IMR-90 (cell line): ENCODE data around the gene KRT3. TPM values are rescaled to one million over a fixed set of nuclear protein-coding genes. Genes with fewer than 3 reads are reported as not detected.

Source experiments
- ATAC-seq: fragments of 200-7000 bp; cut with Tn5 transposase; 2 replicates; pipeline ENCODE4 v1.9.1; 2020; ENCODE audit warnings: low read depth, mild to moderate bottlenecking, moderate library complexity
- BruUV-seq: library from RNA; stranded (reverse); fragments of 400-500 nt; replicated peaks from 2 replicates; lab custom pipeline; 2021; lab: Mats Ljungman, UMichigan
- CTCF ChIA-PET: fragments of 300-600 bp; formaldehyde crosslinking; extraction: SDS; loops from one replicate; lab custom pipeline; 2021; ENCODE audit warnings: antibody characterized with exemption; lab: Yijun Ruan, JAX
- POLR2A ChIA-PET: fragments of 300-600 bp; sonication (Branson Sonifier 250); formaldehyde crosslinking; loops from one replicate; lab custom pipeline; 2022; ENCODE audit warnings: antibody characterized with exemption; ENCODE audit not compliant: unreplicated experiment; lab: Charles Lee
- DNase-seq: peaks from one replicate; pipeline ENCODE4 v3.0.0; 2013
- H2AFZ ChIP-seq: replicated peaks from 2 replicates; pipeline ENCODE3; 2013; ENCODE audit warnings: low read length, mild to moderate bottlenecking; ENCODE audit not compliant: poor library complexity
- H2AK5ac ChIP-seq: 2 replicates; pipeline ENCODE4 v1.6.1; 2013; ENCODE audit warnings: low read depth, low read length, inconsistent platforms
- H2AK9ac ChIP-seq: replicated peaks from 2 replicates; pipeline ENCODE3; 2013; ENCODE audit warnings: mild to moderate bottlenecking, low read depth, low read length, moderate library complexity; ENCODE audit not compliant: poor library complexity
- H2BK120ac ChIP-seq: 2 replicates; pipeline ENCODE4 v1.6.1; 2013; ENCODE audit warnings: low read depth, low read length, inconsistent platforms
- H2BK15ac ChIP-seq: 3 replicates; pipeline ENCODE4 v1.6.1; 2013; ENCODE audit warnings: low read depth, low read length, inconsistent platforms
- H2BK20ac ChIP-seq: 2 replicates; pipeline ENCODE4 v1.6.1; 2013; ENCODE audit warnings: low read depth, mild to moderate bottlenecking, inconsistent platforms, low read length, moderate library complexity
- H2BK5ac ChIP-seq: 2 replicates; pipeline ENCODE4 v1.6.1; 2013; ENCODE audit warnings: mild to moderate bottlenecking, low read depth, low read length, inconsistent platforms; ENCODE audit not compliant: poor library complexity, severe bottlenecking
- H3K14ac ChIP-seq: replicated peaks from 2 replicates; pipeline ENCODE4 v1.6.1; 2013; ENCODE audit warnings: low read depth, low read length, inconsistent platforms
- H3K18ac ChIP-seq: 2 replicates; pipeline ENCODE4 v1.6.1; 2013; ENCODE audit warnings: low read depth, low read length, control low read depth
- H3K23ac ChIP-seq: 2 replicates; pipeline ENCODE4 v1.6.1; 2013; ENCODE audit warnings: low read depth, low read length, inconsistent platforms
- H3K27ac ChIP-seq: 2 replicates; pipeline ENCODE4 v1.5.1; 2013; ENCODE audit warnings: mild to moderate bottlenecking, control low read depth, low read length; ENCODE audit not compliant: insufficient read depth
- H3K27me3 ChIP-seq: 2 replicates; pipeline ENCODE4 v1.6.1; 2013; ENCODE audit warnings: low read length; ENCODE audit not compliant: control insufficient read depth, insufficient read depth
- H3K36me3 ChIP-seq: 2 replicates; pipeline ENCODE4 v1.6.1; 2013; ENCODE audit warnings: low read length, mixed read lengths; ENCODE audit not compliant: control insufficient read depth, insufficient read depth
- H3K4ac ChIP-seq: 2 replicates; pipeline ENCODE4 v1.6.1; 2013; ENCODE audit warnings: low read depth, low read length, inconsistent platforms
- H3K4me1 ChIP-seq: 2 replicates; pipeline ENCODE4 v1.6.1; 2013; ENCODE audit warnings: low read length, mixed read lengths; ENCODE audit not compliant: control insufficient read depth, insufficient read depth
- H3K4me2 ChIP-seq: 2 replicates; pipeline ENCODE4 v1.6.1; 2013; ENCODE audit warnings: low read depth, mild to moderate bottlenecking, control low read depth, low read length, moderate library complexity
- H3K4me3 ChIP-seq: 2 replicates; pipeline ENCODE4 v1.5.1; 2013; ENCODE audit warnings: low read depth, mild to moderate bottlenecking, control low read depth, low read length, moderate library complexity; ENCODE audit not compliant: insufficient read depth
- H3K56ac ChIP-seq: 2 replicates; pipeline ENCODE4 v1.6.1; 2013; ENCODE audit warnings: low read length, inconsistent platforms; ENCODE audit not compliant: insufficient read depth; ENCODE audit errors: extremely low read depth
- H3K79me1 ChIP-seq, 2 experiments: 2 replicates each; pipeline ENCODE4 v1.6.1; 2013; ENCODE audit warnings: low read length in 2 of 2, inconsistent platforms in 1 of 2, low read depth in 1 of 2
- H3K9ac ChIP-seq: 2 replicates; pipeline ENCODE4 v1.6.1; 2013; ENCODE audit warnings: low read depth, low read length, control low read depth
- H3K9me1 ChIP-seq: 2 replicates; pipeline ENCODE4 v1.6.1; 2013; ENCODE audit warnings: low read length, inconsistent platforms; ENCODE audit not compliant: insufficient read depth
- H3K9me3 ChIP-seq: 2 replicates; pipeline ENCODE4 v1.6.1; 2013; ENCODE audit warnings: low read length; ENCODE audit not compliant: control insufficient read depth, insufficient read depth
- H4K20me1 ChIP-seq: 2 replicates; pipeline ENCODE4 v1.6.1; 2013; ENCODE audit warnings: low read length, inconsistent platforms; ENCODE audit not compliant: insufficient read depth
- H4K5ac ChIP-seq: 2 replicates; pipeline ENCODE4 v1.6.1; 2013; ENCODE audit warnings: mild to moderate bottlenecking, low read depth, low read length, control low read depth
- H4K8ac ChIP-seq, 2 experiments: 2 replicates each; pipeline ENCODE4 v1.6.1; 2013; ENCODE audit warnings: low read depth in 2 of 2, low read length in 2 of 2, control low read depth in 1 of 2, inconsistent platforms in 1 of 2
- H4K91ac ChIP-seq: 2 replicates; pipeline ENCODE4 v1.6.1; 2013; ENCODE audit warnings: low read depth, low read length, inconsistent platforms; ENCODE audit not compliant: insufficient read depth
- CHD1 ChIP-seq: IDR thresholded peaks from 2 replicates; pipeline ENCODE4 v1.6.1; 2012; ENCODE audit warnings: low read depth, low read length, improper control_type of control experiment
- CTCF ChIP-seq: conservative IDR thresholded peaks from 2 replicates; pipeline ENCODE4 v1.5.1; 2012; ENCODE audit warnings: mild to moderate bottlenecking, low read depth, low read length, improper control_type of control experiment
- ELK1 ChIP-seq: fragments of 150-350 bp; IDR thresholded peaks from 2 replicates; pipeline ENCODE4 v1.6.1; 2016; ENCODE audit warnings: low read depth, mild to moderate bottlenecking, low read length, moderate library complexity, borderline replicate concordance
- MAFK ChIP-seq: IDR thresholded peaks from 2 replicates; pipeline ENCODE4 v1.6.1; 2012; ENCODE audit warnings: low read depth, low read length, improper control_type of control experiment
- MAZ ChIP-seq: IDR thresholded peaks from 2 replicates; pipeline ENCODE4 v1.6.1; 2012; ENCODE audit warnings: low read depth, mild to moderate bottlenecking, low read length, improper control_type of control experiment, moderate library complexity, borderline replicate concordance
- RCOR1 ChIP-seq: IDR thresholded peaks from 2 replicates; pipeline ENCODE4 v1.6.1; 2012; ENCODE audit warnings: mild to moderate bottlenecking, low read length, improper control_type of control experiment; ENCODE audit not compliant: insufficient replicate concordance
- USF2 ChIP-seq: fragments of 150-350 bp; IDR thresholded peaks from 2 replicates; pipeline ENCODE4 v1.6.1; 2017; ENCODE audit warnings: mild to moderate bottlenecking, antibody characterized with exemption, low read length, low read depth
- WGBS, 2 experiments: methylation state at CpG; one replicate each; pipeline versions ENCODE4 v1.1.5 to v1.1.7; 2013; ENCODE audit warnings: missing lambda C conversion rate in 2 of 2; ENCODE audit not compliant: insufficient read length in 1 of 2; ENCODE audit errors: extremely low coverage in 2 of 2; 5-methylcytosine and 5-hydroxymethylcytosine counted together
- dilution Hi-C: fragments of 300-500 bp; cut with HindIII; formaldehyde crosslinking; loops from one replicate; pipeline ENCODE4 v1.14.3; 2018; ENCODE audit warnings: low sequenced_read_pairs; ENCODE audit not compliant: unreplicated experiment
- in situ Hi-C: fragments of 300-500 bp; cut with MboI; formaldehyde crosslinking; loops from 3 replicates; pipeline ENCODE4 v1.14.3; 2019; ENCODE audit warnings: low sequenced_read_pairs, inconsistent platforms, mixed read lengths
- intact Hi-C: fragments of 100-400 bp; cut with micrococcal nuclease; formaldehyde crosslinking; loops from 2 replicates; pipeline ENCODE4 v1.10.0; 2022
- polyA plus RNA-seq, 3 experiments: library from polyadenylated mRNA; depleted of rRNA; stranded (reverse); fragments of >200 nt; gene quantifications; 2 replicates each; pipeline ENCODE4 v1.2.3, GENCODE V29; 2012; ENCODE audit warnings: low replicate concordance in 1 of 3
- total RNA-seq: library from RNA; depleted of rRNA; stranded (reverse); fragments of >200 nt; gene quantifications from 2 replicates; pipeline ENCODE4 v1.2.3, GENCODE V29; 2012

The KRT3 gene
- total and polyA plus RNA-seq, 2 of the 4 experiments (the other 2 are of a cell fraction), result not detected

- no peaks in the 10 kb centered on the region for H4K20me1 ChIP-seq
- no peak overlapping the region for H3K4me3 ChIP-seq
- DNase-seq (no peak), ATAC-seq (no peak)
- H2BK5ac ChIP-seq, result no peak overlapping the region
- H2AFZ ChIP-seq, result no peak overlapping the region
- in situ Hi-C loops (no loop called here), intact Hi-C loops (no loop called here), dilution Hi-C loops (no loop called here)
- no peaks in the 10 kb centered on the region for H3K9me3 ChIP-seq
- ChIA-PET POLR2A (no interaction called here), CTCF (interaction anchor here (0.8 kb wide), 1 partner anchor 528 kb away, joined by 3 read pairs; no protein-coding TSS in a partner anchor)
- H2AK5ac ChIP-seq, result no peak overlapping the region
- TF ChIP-seq MAZ, result no peak
- no peak for TF ChIP-seq CTCF
- TF ChIP-seq RCOR1, result no peak
- TF ChIP-seq CHD1, result no peak
- TF ChIP-seq MAFK, result no peak
- TF ChIP-seq USF2, result no peak
- TF ChIP-seq ELK1, result no peak
- no TSS peak for BruUV-seq
- whole genome bisulfite sequencing, 2 experiments, result 77% methylated on average over 8 of the region's 16 CpGs; no CpG with 5 or more reads in 1 of the 2 experiments
- H3K27ac ChIP-seq, result no peak overlapping the region
- no peak overlapping the region for H3K4ac ChIP-seq
- no peak overlapping the region for H2BK15ac ChIP-seq
- no peak overlapping the region for H4K5ac ChIP-seq
- no peaks in the 10 kb centered on the region for H3K4me1 ChIP-seq
- no peaks in the 10 kb centered on the region for H3K9me1 ChIP-seq
- no peak overlapping the region for H4K91ac ChIP-seq
- no peak overlapping the region for H3K4me2 ChIP-seq
- H3K79me1 ChIP-seq, result no peaks in the 10 kb centered on the region
- H3K14ac ChIP-seq, result no peak overlapping the region
- no peak overlapping the region for H3K9ac ChIP-seq
- H3K23ac ChIP-seq, result no peak overlapping the region
- H2AK9ac ChIP-seq, result no peak overlapping the region
- no peak overlapping the region for H2BK20ac ChIP-seq
- H3K36me3 ChIP-seq, result no peaks in the 10 kb centered on the region
- no peak overlapping the region for H4K8ac ChIP-seq
- H2BK120ac ChIP-seq, result no peak overlapping the region
- H3K56ac ChIP-seq, result no peak overlapping the region
- peaks cover 44% of the 10 kb centered on the region for H3K27me3 ChIP-seq
- no peak overlapping the region for H3K18ac ChIP-seq
Observed at GRCh38 chr12:52807544-52808470, 11.9 kb upstream of the KRT3 start.
